DOHH2 (cell line): Measurements from ENCODE around the gene SPON1.
A peak's percentile ranks its signal among the peaks of the same experiment; 100 is the strongest.

Experiments used
- H3F3A ChIP-seq: fragments of 200-600 bp; sonication (generic), shearing (Covaris generic); 2 replicates; pipeline ENCODE4 v1.6.0; 2016; ENCODE audit warnings: antibody characterized with exemption, mild to moderate bottlenecking; ENCODE audit not compliant: control insufficient read depth, insufficient read depth
- H3K27ac ChIP-seq: fragments of 200-600 bp; sonication (generic); 2 replicates; pipeline ENCODE4 v1.5.1; 2014; ENCODE audit warnings: low read depth, mild to moderate bottlenecking, low read length, moderate library complexity
- H3K27me3 ChIP-seq: fragments of 200-600 bp; sonication (generic); 2 replicates; pipeline ENCODE4 v1.6.1; 2014; ENCODE audit warnings: mild to moderate bottlenecking, low read length, mixed read lengths; ENCODE audit not compliant: control insufficient read depth
- H3K36me3 ChIP-seq: fragments of 200-600 bp; sonication (generic); 2 replicates; pipeline ENCODE4 v1.6.1; 2014; ENCODE audit warnings: mild to moderate bottlenecking, low read length, moderate library complexity, mixed read lengths; ENCODE audit not compliant: control insufficient read depth
- H3K4me1 ChIP-seq: fragments of 200-600 bp; sonication (generic); 2 replicates; pipeline ENCODE4 v1.6.1; 2014; ENCODE audit warnings: mild to moderate bottlenecking, low read length, mixed read lengths; ENCODE audit not compliant: control insufficient read depth
- H3K4me2 ChIP-seq: fragments of 200-600 bp; sonication (generic); 2 replicates; pipeline ENCODE4 v1.6.0; 2014; ENCODE audit warnings: mild to moderate bottlenecking, low read length, moderate library complexity
- H3K4me3 ChIP-seq: fragments of 200-600 bp; sonication (generic); 2 replicates; pipeline ENCODE4 v1.5.1; 2014; ENCODE audit warnings: mild to moderate bottlenecking, low read length, mixed read lengths
- H3K79me2 ChIP-seq: fragments of 200-600 bp; sonication (generic); 2 replicates; pipeline ENCODE4 v1.6.1; 2014; ENCODE audit warnings: mild to moderate bottlenecking, low read length, mixed read lengths; ENCODE audit not compliant: control insufficient read depth
- H3K9me2 ChIP-seq: fragments of 200-600 bp; sonication (generic); replicated peaks from 2 replicates; pipeline ENCODE4 v1.6.1; 2014; ENCODE audit warnings: mild to moderate bottlenecking, low read length, mixed read lengths; ENCODE audit not compliant: control insufficient read depth
- H3K9me3 ChIP-seq: fragments of 200-600 bp; sonication (generic); 2 replicates; pipeline ENCODE4 v1.6.1; 2014; ENCODE audit warnings: antibody characterized with exemption, low read length, mixed read lengths; ENCODE audit not compliant: control insufficient read depth, insufficient read depth
- H4K20me1 ChIP-seq: fragments of 200-600 bp; sonication (generic); 2 replicates; pipeline ENCODE4 v1.6.0; 2014; ENCODE audit warnings: low read depth, mild to moderate bottlenecking, antibody characterized with exemption, low read length, moderate library complexity; ENCODE audit not compliant: control insufficient read depth, insufficient read depth
- EZH2phosphoT487 ChIP-seq: fragments of 200-600 bp; sonication (generic); IDR thresholded peaks from 2 replicates; pipeline ENCODE4 v1.6.1; 2017; ENCODE audit warnings: borderline replicate concordance, mild to moderate bottlenecking, antibody characterized with exemption, low read length, moderate library complexity, mixed read lengths
- TF ChIP-seq, protein P1 (sequence below): fragments of 200-600 bp; sonication (generic); IDR thresholded peaks from one replicate; pipeline ENCODE4 v1.5.1; 2014; ENCODE audit warnings: antibody characterized with exemption, mild to moderate bottlenecking, low read depth, low read length; ENCODE audit not compliant: poor library complexity, severe bottlenecking

SPON1 gene

DNA sequence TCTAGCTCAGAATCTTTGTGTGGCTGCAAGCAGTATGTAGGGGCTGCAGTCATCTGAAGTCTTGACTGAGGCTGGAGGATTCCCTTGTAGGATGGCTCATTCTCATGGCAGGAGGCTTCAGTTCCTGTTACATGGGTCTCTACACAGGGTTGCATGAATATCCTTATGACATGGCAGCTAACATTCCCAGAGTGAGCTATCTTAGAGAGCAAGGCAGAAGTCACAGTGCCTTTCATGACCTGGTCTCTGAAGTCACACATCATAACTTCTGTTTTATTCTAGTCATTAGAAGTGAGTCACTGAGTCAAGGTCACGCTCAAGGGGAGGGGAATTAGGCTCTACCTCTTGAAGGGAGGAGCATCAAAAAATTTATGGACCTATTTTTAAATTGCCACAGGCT lies 10.3 kb upstream of the SPON1 start:
- H3K9me3 ChIP-seq: no peaks in the 10 kb centered on the region
- no peak for TF ChIP-seq EZH2phosphoT487
- no peak overlapping the region for H3K4me3 ChIP-seq
- no peak overlapping the region for H3K4me2 ChIP-seq
- peaks cover 25% of the 10 kb centered on the region for H3K27me3 ChIP-seq
- H3K4me1 ChIP-seq: peaks cover 3% of the 10 kb centered on the region; the same call in 1 of the 2 replicates
- no peak overlapping the region for H3K27ac ChIP-seq
- H3K79me2 ChIP-seq: no peaks in the 10 kb centered on the region
- H3K9me2 ChIP-seq: no peaks in the 10 kb centered on the region
- no peaks in the 10 kb centered on the region for H4K20me1 ChIP-seq
- H3K36me3 ChIP-seq: no peaks in the 10 kb centered on the region
- H3F3A ChIP-seq: no peaks in the 10 kb centered on the region

DNA sequence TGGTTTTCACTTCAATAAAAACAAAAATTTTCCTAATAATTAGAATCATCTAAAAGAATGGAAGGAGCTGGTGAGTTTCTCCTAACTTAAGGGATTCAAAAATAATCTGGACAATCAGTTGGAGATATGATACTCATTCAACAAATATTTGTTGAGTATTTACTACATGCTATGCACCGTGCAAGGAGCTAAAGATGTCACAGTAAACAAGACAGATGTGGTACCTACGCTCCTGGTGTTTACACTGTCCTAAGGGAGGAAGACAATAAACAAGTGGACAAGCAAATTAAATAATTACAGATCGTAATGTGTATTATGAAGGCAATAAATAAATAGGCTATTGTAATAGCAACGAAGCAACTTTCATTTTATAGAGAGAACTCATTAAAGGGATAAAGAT lies 9.9 kb upstream of the SPON1 start:
- peaks cover 29% of the 10 kb centered on the region for H3K27me3 ChIP-seq
- no peaks in the 10 kb centered on the region for H3K9me2 ChIP-seq
- H3K79me2 ChIP-seq: no peaks in the 10 kb centered on the region
- H4K20me1 ChIP-seq: no peaks in the 10 kb centered on the region
- TF ChIP-seq, protein P1, sequence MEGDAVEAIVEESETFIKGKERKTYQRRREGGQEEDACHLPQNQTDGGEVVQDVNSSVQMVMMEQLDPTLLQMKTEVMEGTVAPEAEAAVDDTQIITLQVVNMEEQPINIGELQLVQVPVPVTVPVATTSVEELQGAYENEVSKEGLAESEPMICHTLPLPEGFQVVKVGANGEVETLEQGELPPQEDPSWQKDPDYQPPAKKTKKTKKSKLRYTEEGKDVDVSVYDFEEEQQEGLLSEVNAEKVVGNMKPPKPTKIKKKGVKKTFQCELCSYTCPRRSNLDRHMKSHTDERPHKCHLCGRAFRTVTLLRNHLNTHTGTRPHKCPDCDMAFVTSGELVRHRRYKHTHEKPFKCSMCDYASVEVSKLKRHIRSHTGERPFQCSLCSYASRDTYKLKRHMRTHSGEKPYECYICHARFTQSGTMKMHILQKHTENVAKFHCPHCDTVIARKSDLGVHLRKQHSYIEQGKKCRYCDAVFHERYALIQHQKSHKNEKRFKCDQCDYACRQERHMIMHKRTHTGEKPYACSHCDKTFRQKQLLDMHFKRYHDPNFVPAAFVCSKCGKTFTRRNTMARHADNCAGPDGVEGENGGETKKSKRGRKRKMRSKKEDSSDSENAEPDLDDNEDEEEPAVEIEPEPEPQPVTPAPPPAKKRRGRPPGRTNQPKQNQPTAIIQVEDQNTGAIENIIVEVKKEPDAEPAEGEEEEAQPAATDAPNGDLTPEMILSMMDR: no peak
- TF ChIP-seq EZH2phosphoT487: no peak
- no peaks in the 10 kb centered on the region for H3K36me3 ChIP-seq
- no peak overlapping the region for H3K4me2 ChIP-seq
- H3K4me1 ChIP-seq: peaks cover 3% of the 10 kb centered on the region; the same call in 1 of the 2 replicates
- no peaks in the 10 kb centered on the region for H3K9me3 ChIP-seq
- no peaks in the 10 kb centered on the region for H3F3A ChIP-seq
- H3K4me3 ChIP-seq: no peak overlapping the region
- no peak overlapping the region for H3K27ac ChIP-seq

DNA sequence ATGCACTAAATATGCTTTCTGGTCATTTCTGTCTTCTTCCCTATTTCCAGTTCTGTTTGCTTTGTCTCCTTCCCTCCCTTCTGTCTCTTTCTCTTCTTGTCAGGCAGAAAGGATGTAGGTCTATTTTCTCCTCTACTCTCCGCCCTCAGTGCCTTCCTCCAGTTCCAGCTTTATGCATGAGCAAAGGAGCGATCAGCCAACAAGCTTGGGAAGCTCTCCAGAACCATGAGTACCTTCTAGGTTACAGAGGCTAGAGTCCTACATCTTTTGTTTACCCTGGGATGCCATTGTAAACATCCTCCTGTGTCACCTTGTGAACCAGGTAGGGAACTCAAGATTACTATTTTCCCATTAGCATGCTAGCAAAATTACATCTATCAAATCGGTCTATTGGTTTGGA lies 7.9 kb upstream of the SPON1 start:
- H3K9me2 ChIP-seq: no peaks in the 10 kb centered on the region
- peaks cover 42% of the 10 kb centered on the region for H3K27me3 ChIP-seq
- H3K36me3 ChIP-seq: no peaks in the 10 kb centered on the region
- H3K27ac ChIP-seq: no peak overlapping the region
- H3K4me3 ChIP-seq: no peak overlapping the region
- no peaks in the 10 kb centered on the region for H3F3A ChIP-seq
- H4K20me1 ChIP-seq: no peaks in the 10 kb centered on the region
- no peak overlapping the region for H3K4me2 ChIP-seq
- TF ChIP-seq, protein P1: no peak
- no peak for TF ChIP-seq EZH2phosphoT487
- no peaks in the 10 kb centered on the region for H3K79me2 ChIP-seq
- H3K9me3 ChIP-seq: no peaks in the 10 kb centered on the region
- peaks cover 3% of the 10 kb centered on the region; the same call in 1 of the 2 replicates for H3K4me1 ChIP-seq

DNA sequence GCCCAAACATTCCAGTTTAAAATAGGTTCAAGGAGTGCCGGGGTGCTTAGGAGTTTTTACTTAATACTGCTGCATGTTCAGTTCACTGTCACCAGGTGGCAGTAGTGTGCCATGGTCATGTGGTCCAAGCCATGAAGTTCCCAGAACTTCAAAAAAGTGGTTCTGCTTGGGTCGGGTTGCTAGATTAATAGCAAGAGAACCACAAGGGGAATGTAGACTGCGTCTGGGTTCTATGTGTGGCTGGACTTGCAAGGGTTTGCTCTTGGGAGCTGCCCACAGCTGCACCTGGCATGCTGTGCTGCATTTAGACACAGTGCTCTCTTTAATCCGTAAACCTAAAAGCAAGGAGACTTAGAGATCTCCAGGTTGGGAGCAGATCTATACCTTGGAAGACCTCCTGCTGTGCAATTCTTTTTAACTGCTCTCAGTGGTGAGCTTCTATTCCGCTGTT lies 6.5 kb upstream of the SPON1 start:
- Histone ChIP-seq H3K4me3 (no peak overlapping the region), H3K79me2 (no peaks in the 10 kb centered on the region), H3K4me1 (peaks cover 3% of the 10 kb centered on the region; the same call in 1 of the 2 replicates), H3K4me2 (no peak overlapping the region), H3K27me3 (peaks cover 45% of the 10 kb centered on the region), H3K9me3 (no peaks in the 10 kb centered on the region), H4K20me1 (no peaks in the 10 kb centered on the region), H3K36me3 (no peaks in the 10 kb centered on the region), H3F3A (no peaks in the 10 kb centered on the region), H3K9me2 (no peaks in the 10 kb centered on the region), H3K27ac (no peak overlapping the region)
- no peak for TF ChIP-seq EZH2phosphoT487
- TF ChIP-seq, protein P1: peak; percentile 86
